H1 (cell line): ENCODE results near the gene LRPAP1. TPM values are rescaled to one million over a fixed set of nuclear protein-coding genes. Genes with fewer than 3 reads are reported as not detected.

ENCODE experiments used
- ASH2L ChIP-seq: fragments of 200-600, 300-600 bp; sonication (generic); IDR thresholded peaks from one replicate; pipeline ENCODE4 v1.7.1; 2017; ENCODE audit warnings: low read length
- CBX5 ChIP-seq: fragments of 300-800, 300-1000 bp; sonication (generic); IDR thresholded peaks from 2 replicates; pipeline ENCODE4 v1.7.1; 2016; ENCODE audit warnings: antibody characterized with exemption, low read length, low read depth
- EP300 ChIP-seq, 2 experiments: IDR thresholded peaks; 1 replicate in 1 of 2; 2 replicates in 1 of 2; pipeline ENCODE4 v1.6.1; 2011 to 2012; ENCODE audit warnings: low read depth in 2 of 2, low read length in 2 of 2, mild to moderate bottlenecking in 2 of 2, borderline replicate concordance in 1 of 2, inconsistent platforms in 1 of 2, moderate library complexity in 1 of 2
- EZH2 ChIP-seq: fragments of 200-600 bp; sonication (generic); IDR thresholded peaks from 2 replicates; pipeline ENCODE4 v1.7.1; 2012; ENCODE audit warnings: low read depth, mild to moderate bottlenecking, moderate library complexity, low read length, inconsistent platforms; ENCODE audit not compliant: severe bottlenecking
- HDAC6 ChIP-seq: IDR thresholded peaks from one replicate; pipeline ENCODE4 v1.7.1; 2012; ENCODE audit warnings: low read depth, mild to moderate bottlenecking, inconsistent platforms, low read length, moderate library complexity
- RXRA ChIP-seq: IDR thresholded peaks from 2 replicates; pipeline ENCODE4 v1.6.1; 2011; ENCODE audit warnings: low read depth, mild to moderate bottlenecking, low read length, moderate library complexity; ENCODE audit not compliant: insufficient read depth
- SP2 ChIP-seq: IDR thresholded peaks from 2 replicates; pipeline ENCODE4 v1.6.1; 2012; ENCODE audit warnings: mild to moderate bottlenecking, low read length, inconsistent platforms
- TCF12 ChIP-seq: IDR thresholded peaks from 2 replicates; pipeline ENCODE4 v1.6.1; 2011; ENCODE audit warnings: low read depth, mild to moderate bottlenecking, low read length
- polyA plus RNA-seq, 7 experiments: library from polyadenylated mRNA; depleted of rRNA in 3 of 7; stranded (reverse) in 5 of 7; unstranded in 2 of 7; fragments of >200 nt in 5 of 7; fragments of 200-250 nt in 2 of 7; gene quantifications; 1 replicate in 5 of 7; 2 replicates in 1 of 7; 4 replicates in 1 of 7; pipeline versions ENCODE4 v1.2.1 to v1.2.3, GENCODE V29; 2011 to 2013; ENCODE audit warnings: missing spikeins in 2 of 7, mixed read lengths in 2 of 7
- total RNA-seq: library from RNA; stranded (reverse); fragmentation: NEBNext Ultra II Directional; extraction: Animal tissue kit (Norgen Biotek cat#: 25700); gene quantifications from 2 replicates; pipeline ENCODE4 v1.2.1, GENCODE V29; 2021

The LRPAP1 gene
- total and polyA plus RNA-seq, 2 of the 8 experiments (the other 6 are each of a cell fraction or from before 2014, with no cell fraction given): 31.1 to 101 TPM

GRCh38 chr4:3461515-3462291 lies 70.5 kb downstream of the LRPAP1 start (continued):
- no peak for TF ChIP-seq HDAC6
- no peak for TF ChIP-seq SP2
- no peak for TF ChIP-seq CBX5
- TF ChIP-seq TCF12: no peak
- TF ChIP-seq EP300 (IDR thresholded peaks at IDR 0.05; ENCODE audit: borderline replicate concordance in 1 of 2, low read depth in 2 of 2, low read length in 2 of 2): no peak
- TF ChIP-seq RXRA: no peak
- TF ChIP-seq EZH2: no peak
- TF ChIP-seq ASH2L: no peak
